Naive thymus-derived CD4-positive, alpha-beta T cell (primary cell): ENCODE results near the gene SLC29A4. TPM values are rescaled to one million over a fixed set of nuclear protein-coding genes. Genes with fewer than 3 reads are reported as not detected.
"Not testable (repeated sequence)": the region's sequence is repeated elsewhere in the genome, so short reads cannot be mapped to it uniquely, and the experiment has no call there.

Source experiments
- ATAC-seq: fragments of 150-1000 bp; cut with Tn5 transposase; 2 replicates; pipeline ENCODE4 v1.10.0; 2021; ENCODE audit warnings: mild to moderate bottlenecking, moderate library complexity
- CTCF ChIA-PET: fragments of 350-600 bp; sonication (Branson Sonifier 250); formaldehyde crosslinking; loops from one replicate; lab custom pipeline; 2021; ENCODE audit warnings: antibody characterized with exemption; lab: Charles Lee
- POLR2A ChIA-PET: fragments of 350-600 bp; sonication (Branson Sonifier 250); formaldehyde crosslinking; loops from one replicate; lab custom pipeline; 2021; ENCODE audit warnings: antibody characterized with exemption, inconsistent platforms; lab: Charles Lee
- DNase-seq, 9 donors: peaks; one replicate each; pipeline versions ENCODE4 v3.0.0 to v3.0.0-alpha.2; 2020 to 2022; ENCODE audit warnings: mixed read lengths in 1 of 9
- H3K27ac ChIP-seq: one replicate; pipeline ENCODE4 v1.7.0; 2013; ENCODE audit warnings: mild to moderate bottlenecking, low read depth, low read length, moderate library complexity
- H3K27me3 ChIP-seq, 2 donors: one replicate each; pipeline ENCODE4 v1.7.0; 2013; ENCODE audit warnings: low read length in 2 of 2, mild to moderate bottlenecking in 2 of 2, moderate library complexity in 2 of 2; ENCODE audit not compliant: control insufficient read depth in 2 of 2, insufficient read depth in 2 of 2
- H3K36me3 ChIP-seq, 3 experiments: 1 replicate in 2 of 3; 2 replicates in 1 of 3; pipeline ENCODE4 v1.7.0; 2013; ENCODE audit warnings: low read length in 3 of 3, mild to moderate bottlenecking in 3 of 3, moderate library complexity in 1 of 3; ENCODE audit not compliant: insufficient read depth in 3 of 3, control insufficient read depth in 2 of 3
- H3K4me1 ChIP-seq, 2 donors: one replicate each; pipeline ENCODE4 v1.7.0; 2013; ENCODE audit warnings: low read length in 2 of 2, mild to moderate bottlenecking in 2 of 2, moderate library complexity in 1 of 2; ENCODE audit not compliant: control insufficient read depth in 2 of 2, insufficient read depth in 2 of 2
- H3K4me3 ChIP-seq: 2 replicates; pipeline ENCODE4 v1.7.0; 2013; ENCODE audit warnings: mild to moderate bottlenecking, low read length
- H3K9me3 ChIP-seq, 3 experiments: 1 replicate in 2 of 3; 2 replicates in 1 of 3; pipeline ENCODE4 v1.7.0; 2013; ENCODE audit warnings: low read length in 3 of 3; ENCODE audit not compliant: control insufficient read depth in 2 of 3
- H3K27ac Mint-ChIP-seq, 9 donors: one replicate each; pipeline ENCODE4 v1.8.0; 2020 to 2022; ENCODE audit warnings: mixed read lengths in 9 of 9, mild to moderate bottlenecking in 8 of 9, moderate library complexity in 5 of 9, inconsistent platforms in 2 of 9
- H3K27me3 Mint-ChIP-seq, 5 donors: one replicate each; pipeline ENCODE4 v1.8.0; 2021 to 2022; ENCODE audit warnings: mixed read lengths in 5 of 5, mild to moderate bottlenecking in 1 of 5
- H3K36me3 Mint-ChIP-seq, 5 donors: one replicate each; pipeline ENCODE4 v1.8.0; 2020 to 2022; ENCODE audit warnings: mixed read lengths in 5 of 5, mild to moderate bottlenecking in 3 of 5, inconsistent platforms in 1 of 5
- H3K4me1 Mint-ChIP-seq, 7 donors: one replicate each; pipeline ENCODE4 v1.8.0; 2020 to 2022; ENCODE audit warnings: mixed read lengths in 7 of 7, mild to moderate bottlenecking in 3 of 7, inconsistent platforms in 1 of 7
- H3K4me3 Mint-ChIP-seq, 10 donors: one replicate each; pipeline ENCODE4 v1.8.0; 2020 to 2022; ENCODE audit warnings: mild to moderate bottlenecking in 10 of 10, mixed read lengths in 10 of 10, moderate library complexity in 6 of 10, inconsistent platforms in 2 of 10
- H3K9me3 Mint-ChIP-seq, 11 donors: one replicate each; pipeline ENCODE4 v1.8.0; 2020 to 2022; ENCODE audit warnings: mixed read lengths in 11 of 11, mild to moderate bottlenecking in 4 of 11, inconsistent platforms in 1 of 11, moderate library complexity in 1 of 11
- intact Hi-C, 2 donors: fragments of 100-400 bp; cut with micrococcal nuclease; formaldehyde crosslinking; loops; one replicate each; pipeline ENCODE4 v1.15.1; 2023
- polyA plus RNA-seq, 2 donors: library from polyadenylated mRNA; unstranded; fragments of 300-500 nt; fragmentation: Illumina TruSeq; gene quantifications; one replicate each; pipeline ENCODE4 v1.2.3, GENCODE V29; 2021
- total RNA-seq, 6 experiments: library from RNA in 5 of 6; stranded (reverse) in 5 of 6; gene quantifications; 1 replicate in 5 of 6; 2 replicates in 1 of 6; pipeline ENCODE4 v1.2.3 and lab custom pipeline; 2021 to 2026

SLC29A4 gene
- total and polyA plus RNA-seq, 7 experiments from 2014 or later: 0.11 to 1.3 (median 0.35) TPM; not detected in 1

DNA sequence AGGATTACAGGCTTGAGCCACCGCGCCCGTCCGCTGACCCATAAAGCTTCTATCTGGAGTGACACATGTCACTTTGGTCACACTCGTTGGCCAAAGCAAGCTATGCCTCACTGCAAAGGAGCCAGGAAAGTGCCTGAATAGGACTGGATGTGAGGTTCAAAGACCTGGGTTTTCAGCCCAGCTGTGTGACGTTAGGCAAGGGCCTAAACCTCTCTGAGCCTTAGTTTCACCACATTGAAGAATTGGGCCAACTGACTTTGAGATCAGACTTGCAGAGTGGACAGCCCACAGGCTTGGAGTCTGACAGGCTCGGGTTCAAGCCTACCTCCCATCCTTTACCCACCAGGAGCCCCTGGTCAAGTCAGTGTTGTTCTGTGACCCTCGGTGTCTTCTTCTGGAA lies 5.8 kb downstream of the SLC29A4 start:
- H3K27ac ChIP-seq, H3K9me3 ChIP-seq, H3K4me3 ChIP-seq, H3K9me3 Mint-ChIP-seq, H3K27ac Mint-ChIP-seq, H3K36me3 ChIP-seq, H3K4me3 Mint-ChIP-seq, CTCF ChIA-PET, DNase-seq, H3K27me3 ChIP-seq, H3K27me3 Mint-ChIP-seq, ATAC-seq, POLR2A ChIA-PET, intact Hi-C loops, H3K4me1 Mint-ChIP-seq, H3K4me1 ChIP-seq, H3K36me3 Mint-ChIP-seq: not testable (repeated sequence)

DNA sequence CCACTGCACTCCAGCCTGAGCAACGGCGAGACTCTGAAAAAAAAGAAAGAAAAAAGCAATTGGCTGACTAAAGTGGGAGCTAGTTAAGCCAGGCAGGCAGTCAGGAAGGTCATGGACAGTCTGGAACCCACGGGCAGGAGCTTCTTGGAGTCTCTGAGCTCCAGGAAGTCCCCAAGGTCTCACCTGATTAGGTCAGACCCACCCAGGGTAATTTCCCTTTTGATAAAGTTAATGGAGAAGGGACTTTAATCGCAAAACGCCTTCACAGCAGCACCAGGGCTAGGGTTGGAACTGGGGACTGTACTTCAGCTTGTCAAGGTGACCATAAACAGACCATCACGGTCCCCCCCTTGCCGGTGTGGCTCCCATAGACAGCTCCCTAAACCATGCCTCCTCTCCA lies 6.6 kb downstream of the SLC29A4 start:
- no peak overlapping the region for H3K27ac Mint-ChIP-seq
- H3K27ac ChIP-seq: no peak overlapping the region

DNA sequence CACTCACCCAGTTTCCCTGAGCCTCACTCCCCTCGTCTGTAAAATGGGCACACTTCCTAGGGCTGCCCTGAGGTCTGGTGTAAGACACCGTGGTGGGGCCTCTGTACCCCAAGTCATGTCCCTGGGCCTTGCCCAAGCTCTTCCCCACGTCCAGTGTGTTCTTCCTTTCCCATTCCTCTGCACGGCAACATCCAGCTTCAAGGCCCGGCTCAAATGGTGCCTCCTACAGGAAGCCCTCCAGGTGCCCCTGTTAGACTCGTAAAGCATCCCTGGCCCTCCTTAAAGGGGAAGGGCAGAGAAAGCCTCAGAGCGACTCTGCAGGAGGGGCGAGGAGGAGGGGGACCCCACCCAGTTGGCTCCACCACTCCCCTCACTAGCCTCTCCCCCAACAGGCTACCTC lies 8.6 kb downstream of the SLC29A4 start:
- DNase-seq (no peak), ATAC-seq (no peak)
- CTCF ChIA-PET: no interaction called here
- Histone ChIP-seq H3K4me3 (no peak overlapping the region), H3K27ac (no peak overlapping the region), H3K27me3 (no peaks in the 10 kb centered on the region), H3K9me3 (peaks cover 0 to 19% (median 0%) of the 10 kb centered on the region in 3 experiments), H3K4me1 (no peaks in the 10 kb centered on the region), H3K36me3 (no peaks in the 10 kb centered on the region)
- H3K27ac Mint-ChIP-seq: no peak overlapping the region
- peaks cover 0 to 13% (median 4%) of the 10 kb centered on the region in 11 donors for H3K9me3 Mint-ChIP-seq
- H3K4me1 Mint-ChIP-seq: peaks cover 0 to 5% (median 4%) of the 10 kb centered on the region in 7 donors
- no peak overlapping the region for H3K4me3 Mint-ChIP-seq
- POLR2A ChIA-PET: no interaction called here
- H3K27me3 Mint-ChIP-seq: peaks cover 0 to 15% (median 0%) of the 10 kb centered on the region in 5 donors
- peaks cover 0 to 4% (median 0%) of the 10 kb centered on the region in 5 donors for H3K36me3 Mint-ChIP-seq
- intact Hi-C loops: no loop called here

More for the DNA sequence above, 6.6 kb downstream of the SLC29A4 start:
- intact Hi-C loops: no loop called here
- Histone ChIP-seq H3K4me1 (no peaks in the 10 kb centered on the region), H3K9me3 (peaks cover 0 to 4% (median 0%) of the 10 kb centered on the region in 3 experiments), H3K36me3 (no peaks in the 10 kb centered on the region), H3K27me3 (no peaks in the 10 kb centered on the region), H3K4me3 (no peak overlapping the region)
- ATAC-seq: no peak
- peaks cover 0 to 10% (median 2%) of the 10 kb centered on the region in 5 donors for H3K27me3 Mint-ChIP-seq
- peaks cover 0 to 4% (median under 1%) of the 10 kb centered on the region in 11 donors for H3K9me3 Mint-ChIP-seq
- peaks cover 0 to under 1% (median 0%) of the 10 kb centered on the region in 7 donors for H3K4me1 Mint-ChIP-seq
- peaks cover 0 to under 1% (median 0%) of the 10 kb centered on the region in 5 donors for H3K36me3 Mint-ChIP-seq
- no peak for DNase-seq
- ChIA-PET POLR2A (no interaction called here), CTCF (no interaction called here)
- H3K4me3 Mint-ChIP-seq: no peak overlapping the region

DNA sequence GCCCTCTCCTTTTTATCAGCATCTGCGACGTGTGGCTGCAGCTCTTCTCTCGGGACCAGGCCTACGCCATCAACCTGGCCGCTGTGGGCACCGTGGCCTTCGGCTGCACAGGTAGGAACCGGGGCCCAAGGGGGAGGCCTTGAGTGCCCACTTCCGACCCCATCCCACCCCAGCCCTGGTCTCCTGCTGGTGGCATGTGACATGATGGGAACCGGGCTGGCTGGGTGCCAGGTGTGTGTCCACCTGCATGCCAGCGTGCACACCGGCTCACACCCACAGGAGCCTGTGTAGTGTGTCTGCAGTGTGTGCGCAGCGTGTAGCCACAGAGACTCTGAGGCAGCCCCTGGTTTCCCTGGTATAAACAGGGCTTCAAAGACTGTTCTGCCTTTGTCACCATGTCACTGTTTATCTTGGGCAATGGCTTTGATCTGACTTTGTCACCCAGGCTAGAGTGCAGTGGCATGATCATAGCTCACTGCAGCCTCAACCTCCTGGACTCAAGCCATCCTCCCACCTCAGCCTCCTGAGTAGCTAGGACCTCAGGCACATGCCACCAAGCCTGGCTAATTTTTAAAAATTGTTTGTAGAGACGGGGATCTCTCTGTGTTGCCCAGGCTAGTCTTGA lies 9.1 kb downstream of the SLC29A4 start:
- H3K9me3 ChIP-seq: peaks cover 0 to 19% (median 0%) of the 10 kb centered on the region in 3 experiments

DNA sequence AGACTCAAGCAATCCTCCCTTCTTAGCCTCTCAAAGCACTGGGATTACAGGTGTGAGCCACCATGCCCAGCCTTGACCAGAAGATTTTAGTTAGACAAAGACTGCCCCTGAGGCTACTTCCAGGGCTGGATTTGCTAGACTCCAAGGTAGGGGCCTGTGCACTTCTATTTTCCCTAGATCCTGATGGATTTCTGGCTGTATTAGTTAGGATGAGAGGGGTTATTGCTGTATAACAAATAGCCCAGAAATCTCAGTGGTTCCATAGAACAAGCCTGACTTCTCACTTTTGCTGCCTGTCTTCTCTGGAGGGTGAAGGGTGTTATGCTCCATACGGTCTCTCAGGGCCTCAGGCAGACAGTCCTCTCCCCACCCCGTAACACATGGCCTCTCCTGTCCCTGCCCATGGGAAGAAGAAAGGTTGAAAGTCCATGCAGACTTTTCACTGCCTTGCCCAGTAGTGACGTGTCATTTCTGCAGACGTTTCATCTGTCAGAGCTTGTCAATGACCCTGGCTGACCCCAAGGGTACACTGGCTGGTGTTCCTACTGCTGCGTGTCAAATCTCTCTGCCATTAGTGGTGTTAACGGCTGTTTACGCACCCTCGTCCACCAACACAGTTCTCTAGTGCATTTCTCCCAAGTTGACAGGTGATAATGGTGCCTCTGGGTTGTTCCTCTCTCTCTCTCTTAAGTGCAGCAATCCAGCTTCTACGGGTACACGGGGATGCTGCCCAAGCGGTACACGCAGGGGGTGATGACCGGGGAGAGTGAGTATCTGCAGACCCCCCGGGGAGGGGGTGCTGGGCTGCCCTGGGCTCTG lies 11.6 kb downstream of the SLC29A4 start:
- intact Hi-C loops: no loop called here

More for the DNA sequence above, 9.1 kb downstream of the SLC29A4 start:
- POLR2A ChIA-PET, intact Hi-C loops, H3K4me3 ChIP-seq, H3K27ac ChIP-seq, H3K27ac Mint-ChIP-seq, CTCF ChIA-PET, H3K27me3 ChIP-seq, ATAC-seq, H3K4me1 Mint-ChIP-seq, H3K36me3 ChIP-seq, H3K4me3 Mint-ChIP-seq, H3K36me3 Mint-ChIP-seq, H3K4me1 ChIP-seq, DNase-seq: not testable (repeated sequence)
- Mint-ChIP-seq H3K27me3 (peaks cover 0 to 15% (median 0%) of the 10 kb centered on the region in 5 donors), H3K9me3 (peaks cover 0 to 14% (median 5%) of the 10 kb centered on the region in 11 donors)

DNA sequence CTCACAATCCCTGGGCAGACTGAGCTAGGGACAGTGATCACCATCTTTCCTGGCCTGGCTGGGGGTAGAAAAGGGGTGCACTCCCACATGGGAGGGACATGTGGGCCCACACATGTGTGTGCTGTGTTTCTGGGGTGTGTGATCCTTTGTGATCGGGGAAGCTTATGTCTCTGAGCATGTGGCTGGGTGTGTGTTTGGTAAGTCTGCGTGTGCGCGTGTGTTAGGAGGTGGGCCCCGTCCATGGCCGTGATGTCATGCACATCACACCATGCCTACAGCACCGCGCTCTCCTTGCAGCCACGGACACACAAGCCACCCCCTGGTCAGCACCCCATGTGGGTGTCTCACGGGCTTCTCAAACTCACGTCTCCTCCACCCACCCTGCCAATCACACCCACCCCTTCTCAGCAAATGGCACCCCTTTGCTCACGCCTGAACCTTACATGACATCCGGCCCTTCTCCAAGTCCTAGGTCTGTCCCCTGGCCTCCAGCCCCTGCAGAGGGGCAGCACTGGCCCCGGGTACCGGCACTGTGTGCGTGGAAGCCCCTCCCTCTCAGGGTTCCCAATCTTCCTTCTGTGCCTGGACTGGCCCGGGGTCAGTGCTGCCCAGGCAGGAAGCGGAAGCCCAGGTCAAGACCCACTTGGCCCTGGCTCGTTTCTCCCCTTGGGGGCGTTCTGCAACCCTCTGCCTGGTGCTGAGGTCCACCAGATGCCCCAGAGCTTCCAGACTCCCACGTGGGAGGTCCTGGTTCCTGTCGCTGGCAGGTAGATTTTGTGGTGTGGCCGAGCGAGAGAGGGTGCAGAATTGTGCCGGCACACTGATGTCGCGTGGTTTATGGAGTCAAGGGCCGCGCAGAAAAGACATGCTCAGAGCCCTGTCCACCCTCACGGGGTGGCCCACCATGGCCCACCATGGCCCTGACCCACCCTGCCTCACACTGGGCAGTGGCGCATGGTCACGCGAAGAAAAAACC lies 12.6 kb downstream of the SLC29A4 start:
- DNase-seq: no peak
- no peak for ATAC-seq
- peak overlapping the region in 8 of 10 donors; percentile 19 to 92 (median 54) for H3K4me3 Mint-ChIP-seq
- intact Hi-C loops: loop anchor here (1.0 to 2.0 kb wide), 2 partner anchors 13 to 101 kb away; partner anchors contain the start of gene SLC29A4 (in 1 of the 2)
- H3K9me3 Mint-ChIP-seq: peaks cover 0 to 15% (median 5%) of the 10 kb centered on the region in 11 donors
- H3K27me3 Mint-ChIP-seq: peaks cover 0 to 28% (median 3%) of the 10 kb centered on the region in 5 donors
- Histone ChIP-seq H3K4me1 (peaks cover 8 to 13% of the 10 kb centered on the region in 2 donors), H3K9me3 (peaks cover 0 to 19% (median 0%) of the 10 kb centered on the region in 3 experiments), H3K36me3 (no peaks in the 10 kb centered on the region), H3K27ac (no peak overlapping the region), H3K4me3 (no peak overlapping the region), H3K27me3 (no peaks in the 10 kb centered on the region)
- H3K4me1 Mint-ChIP-seq: peaks cover 9 to 17% (median 14%) of the 10 kb centered on the region in 7 donors
- peak overlapping the region in 1 of 9 donors; percentile 74 for H3K27ac Mint-ChIP-seq
- ChIA-PET CTCF (interaction anchor here (0.6 kb wide), 1 partner anchor 1406 kb away, joined by 3 read pairs; no protein-coding TSS in a partner anchor), POLR2A (no interaction called here)
- H3K36me3 Mint-ChIP-seq: peaks cover 0 to 4% (median 0%) of the 10 kb centered on the region in 5 donors

More for the DNA sequence above, 11.6 kb downstream of the SLC29A4 start:
- peaks cover 0 to 15% (median 5%) of the 10 kb centered on the region in 11 donors for H3K9me3 Mint-ChIP-seq
- no peak overlapping the region for H3K27ac ChIP-seq
- CTCF ChIA-PET: no interaction called here
- peaks cover 0 to 28% (median 3%) of the 10 kb centered on the region in 5 donors for H3K27me3 Mint-ChIP-seq
- H3K36me3 Mint-ChIP-seq: peaks cover 0 to 4% (median 0%) of the 10 kb centered on the region in 5 donors
- peaks cover 9 to 17% (median 14%) of the 10 kb centered on the region in 7 donors for H3K4me1 Mint-ChIP-seq
- no peak overlapping the region for H3K4me3 ChIP-seq
- no peak overlapping the region for H3K27ac Mint-ChIP-seq
- DNase-seq (no peak), ATAC-seq (no peak)
- H3K27me3 ChIP-seq: no peaks in the 10 kb centered on the region
- H3K4me3 Mint-ChIP-seq: peak overlapping the region in 2 of 10 donors; percentile 19 to 41
- peaks cover 8 to 13% of the 10 kb centered on the region in 2 donors for H3K4me1 ChIP-seq
- POLR2A ChIA-PET: no interaction called here
- peaks cover 0 to 19% (median 0%) of the 10 kb centered on the region in 3 experiments for H3K9me3 ChIP-seq
- no peaks in the 10 kb centered on the region for H3K36me3 ChIP-seq
